OCI-LY1 (cell line): ENCODE results near the gene OGG1.

ENCODE experiments used
- H2AFZ ChIP-seq: fragments of 200-600 bp; sonication (generic), shearing (Covaris generic); 2 replicates; pipeline ENCODE4 v1.6.0; 2014; ENCODE audit warnings: antibody characterized with exemption, mild to moderate bottlenecking, low read length
- H3F3A ChIP-seq: fragments of 200-600 bp; sonication (generic), shearing (Covaris generic); 2 replicates; pipeline ENCODE4 v1.6.0; 2014; ENCODE audit warnings: mild to moderate bottlenecking, antibody characterized with exemption, low read length, moderate library complexity; ENCODE audit not compliant: insufficient read depth
- H3K27ac ChIP-seq: fragments of 200-600 bp; sonication (generic); 2 replicates; pipeline ENCODE4 v1.5.1; 2014; ENCODE audit warnings: low read length, mixed run types, mild to moderate bottlenecking, low read depth; ENCODE audit not compliant: poor library complexity, severe bottlenecking
- H3K27me3 ChIP-seq: fragments of 200-600 bp; sonication (generic); 2 replicates; pipeline ENCODE4 v1.6.0; 2014; ENCODE audit warnings: antibody characterized with exemption, mild to moderate bottlenecking, low read length, moderate library complexity; ENCODE audit not compliant: insufficient read depth
- H3K36me3 ChIP-seq: fragments of 200-600 bp; sonication (generic); 2 replicates; pipeline ENCODE4 v1.6.1; 2014; ENCODE audit warnings: mild to moderate bottlenecking, antibody characterized with exemption, low read length, moderate library complexity, mixed read lengths; ENCODE audit not compliant: insufficient read depth
- H3K4me1 ChIP-seq: fragments of 200-600 bp; sonication (generic); 2 replicates; pipeline ENCODE4 v1.5.1; 2014; ENCODE audit warnings: mild to moderate bottlenecking, low read length, moderate library complexity; ENCODE audit not compliant: insufficient read depth, severe bottlenecking
- H3K4me2 ChIP-seq: fragments of 200-600 bp; sonication (generic), shearing (Covaris generic); 2 replicates; pipeline ENCODE4 v1.6.1; 2014; ENCODE audit warnings: low read length
- H3K4me3 ChIP-seq: fragments of 200-600 bp; sonication (generic); 2 replicates; pipeline ENCODE4 v1.5.1; 2014; ENCODE audit warnings: low read length, low read depth, mild to moderate bottlenecking, mixed read lengths; ENCODE audit not compliant: poor library complexity, severe bottlenecking
- H3K79me2 ChIP-seq: fragments of 200-600 bp; shearing (Covaris generic); 2 replicates; pipeline ENCODE4 v1.6.1; 2016; ENCODE audit warnings: mixed run types, low read length, mixed read lengths; ENCODE audit not compliant: insufficient read depth
- H3K9ac ChIP-seq: fragments of 200-600 bp; sonication (generic), shearing (Covaris generic); 2 replicates; pipeline ENCODE4 v1.6.1; 2014; ENCODE audit warnings: mild to moderate bottlenecking, low read length, mixed read lengths
- H3K9me2 ChIP-seq: fragments of 200-600 bp; sonication (generic), shearing (Covaris generic); 2 replicates; pipeline ENCODE4 v1.6.1; 2014; ENCODE audit warnings: low read depth, mild to moderate bottlenecking, low read length, mixed read lengths
- H3K9me3 ChIP-seq: fragments of 200-600 bp; shearing (Covaris generic); 2 replicates; pipeline ENCODE4 v1.6.1; 2014; ENCODE audit warnings: low read length, mixed read lengths
- H4K20me1 ChIP-seq: fragments of 200-600 bp; sonication (generic), shearing (Covaris generic); 2 replicates; pipeline ENCODE4 v1.6.0; 2016; ENCODE audit warnings: mild to moderate bottlenecking, low read length; ENCODE audit not compliant: insufficient read depth
- CTCF ChIP-seq: fragments of 200-600 bp; sonication (generic), shearing (Covaris generic); IDR thresholded peaks from 2 replicates; pipeline ENCODE4 v1.5.1; 2017; ENCODE audit warnings: mild to moderate bottlenecking, antibody characterized with exemption, low read length, moderate library complexity, mixed read lengths
- EZH2 ChIP-seq: fragments of 200-600 bp; sonication (generic), shearing (Covaris generic); IDR thresholded peaks from 2 replicates; pipeline ENCODE4 v1.8.0; 2017; ENCODE audit warnings: borderline replicate concordance, mixed run types, mild to moderate bottlenecking, antibody characterized with exemption, low read length, moderate library complexity, mixed read lengths

OGG1 gene

GRCh38 chr3:9716801-9717555 is 32.8 kb upstream of the OGG1 start:
- Histone ChIP-seq H3F3A (no peaks in the 10 kb centered on the region), H3K9me2 (no peaks in the 10 kb centered on the region), H3K27ac (no peak overlapping the region), H3K9ac (no peak overlapping the region), H2AFZ (no peak overlapping the region), H3K36me3 (no peaks in the 10 kb centered on the region), H3K4me1 (peaks cover 7% of the 10 kb centered on the region), H4K20me1 (no peaks in the 10 kb centered on the region), H3K27me3 (peaks cover 13% of the 10 kb centered on the region), H3K4me3 (no peak overlapping the region), H3K79me2 (no peaks in the 10 kb centered on the region), H3K9me3 (no peaks in the 10 kb centered on the region), H3K4me2 (no peak overlapping the region)
- TF ChIP-seq EZH2 = no peak
- no peak for TF ChIP-seq CTCF

- no peak overlapping the region for H3K27ac ChIP-seq
- no peak for TF ChIP-seq CTCF
- no peak for TF ChIP-seq EZH2
Measured at GRCh38 chr3:9717563-9717962, 32.2 kb upstream of the OGG1 start.

GRCh38 chr3:9718118-9718517 is 31.6 kb upstream of the OGG1 start:
- Histone ChIP-seq H3K4me2 (no peak overlapping the region), H3K4me3 (no peak overlapping the region), H3F3A (no peaks in the 10 kb centered on the region), H2AFZ (no peak overlapping the region), H3K9me2 (no peaks in the 10 kb centered on the region), H3K36me3 (no peaks in the 10 kb centered on the region), H3K4me1 (peaks cover 7% of the 10 kb centered on the region), H3K27me3 (peaks cover 13% of the 10 kb centered on the region), H3K79me2 (no peaks in the 10 kb centered on the region), H4K20me1 (no peaks in the 10 kb centered on the region), H3K9me3 (no peaks in the 10 kb centered on the region), H3K9ac (no peak overlapping the region), H3K27ac (no peak overlapping the region)
- TF ChIP-seq CTCF = no peak
- no peak for TF ChIP-seq EZH2

More at GRCh38 chr3:9717563-9717962, 32.2 kb upstream of the OGG1 start:
- no peak overlapping the region for H3K4me2 ChIP-seq
- H3K4me1 ChIP-seq = peaks cover 7% of the 10 kb centered on the region
- H3K9ac ChIP-seq = no peak overlapping the region
- H3K9me3 ChIP-seq = no peaks in the 10 kb centered on the region
- no peaks in the 10 kb centered on the region for H3K79me2 ChIP-seq
- no peak overlapping the region for H3K4me3 ChIP-seq
- H2AFZ ChIP-seq = no peak overlapping the region
- no peaks in the 10 kb centered on the region for H4K20me1 ChIP-seq
- H3K9me2 ChIP-seq = no peaks in the 10 kb centered on the region
- no peaks in the 10 kb centered on the region for H3F3A ChIP-seq
- no peaks in the 10 kb centered on the region for H3K36me3 ChIP-seq
- H3K27me3 ChIP-seq = peaks cover 13% of the 10 kb centered on the region
